Liver (tissue), 3 donors: ENCODE measurements around the gene LPAR3.

Experiments
- GABPA ChIP-seq, 2 donors: IDR thresholded peaks in 1 of 2; conservative IDR thresholded peaks in 1 of 2; 2 replicates each; pipeline ENCODE4 v1.6.1; 2016; ENCODE audit warnings: antibody characterized with exemption in 2 of 2, mild to moderate bottlenecking in 1 of 2, moderate library complexity in 1 of 2
- HNF4A ChIP-seq, 2 donors: conservative IDR thresholded peaks; 2 replicates each; pipeline ENCODE4 v1.6.1; 2016; ENCODE audit warnings: antibody characterized with exemption in 2 of 2, mild to moderate bottlenecking in 2 of 2
- JUND ChIP-seq, 2 donors: IDR thresholded peaks; 2 replicates each; pipeline ENCODE4 v1.6.1; 2016; ENCODE audit warnings: antibody characterized with exemption in 2 of 2
- RAD21 ChIP-seq, 2 donors: IDR thresholded peaks; 2 replicates each; pipeline ENCODE4 v1.6.1; 2016; ENCODE audit warnings: antibody characterized with exemption in 2 of 2, mild to moderate bottlenecking in 2 of 2
- SP1 ChIP-seq: IDR thresholded peaks from 2 replicates; pipeline ENCODE4 v1.6.1; 2018; ENCODE audit warnings: antibody characterized with exemption, mild to moderate bottlenecking
- YY1 ChIP-seq: IDR thresholded peaks from 2 replicates; pipeline ENCODE4 v1.6.1; 2016; ENCODE audit warnings: antibody characterized with exemption, mild to moderate bottlenecking
- ZBTB33 ChIP-seq: IDR thresholded peaks from 2 replicates; pipeline ENCODE4 v1.6.1; 2016; ENCODE audit warnings: antibody characterized with exemption
- TF ChIP-seq, protein P1 (sequence below): fragments of 150-350 bp; IDR thresholded peaks from 2 replicates; pipeline ENCODE4 v1.5.1; 2017; ENCODE audit warnings: improper control_type of control experiment, low read depth, low read length; ENCODE audit not compliant: missing input control
- TF ChIP-seq, protein P2 (sequence below): IDR thresholded peaks from 2 replicates; pipeline ENCODE4 v1.6.1; 2016; ENCODE audit warnings: antibody characterized with exemption, mild to moderate bottlenecking
- TF ChIP-seq, protein P3 (sequence below): IDR thresholded peaks from 2 replicates; pipeline ENCODE4 v1.6.1; 2016; ENCODE audit warnings: antibody characterized with exemption
- donor health status: healthy.
- donor health status: healthy.

GRCh38 chr1:84849357-84849975 is 43.5 kb downstream of the LPAR3 start:
- TF ChIP-seq, protein P1, sequence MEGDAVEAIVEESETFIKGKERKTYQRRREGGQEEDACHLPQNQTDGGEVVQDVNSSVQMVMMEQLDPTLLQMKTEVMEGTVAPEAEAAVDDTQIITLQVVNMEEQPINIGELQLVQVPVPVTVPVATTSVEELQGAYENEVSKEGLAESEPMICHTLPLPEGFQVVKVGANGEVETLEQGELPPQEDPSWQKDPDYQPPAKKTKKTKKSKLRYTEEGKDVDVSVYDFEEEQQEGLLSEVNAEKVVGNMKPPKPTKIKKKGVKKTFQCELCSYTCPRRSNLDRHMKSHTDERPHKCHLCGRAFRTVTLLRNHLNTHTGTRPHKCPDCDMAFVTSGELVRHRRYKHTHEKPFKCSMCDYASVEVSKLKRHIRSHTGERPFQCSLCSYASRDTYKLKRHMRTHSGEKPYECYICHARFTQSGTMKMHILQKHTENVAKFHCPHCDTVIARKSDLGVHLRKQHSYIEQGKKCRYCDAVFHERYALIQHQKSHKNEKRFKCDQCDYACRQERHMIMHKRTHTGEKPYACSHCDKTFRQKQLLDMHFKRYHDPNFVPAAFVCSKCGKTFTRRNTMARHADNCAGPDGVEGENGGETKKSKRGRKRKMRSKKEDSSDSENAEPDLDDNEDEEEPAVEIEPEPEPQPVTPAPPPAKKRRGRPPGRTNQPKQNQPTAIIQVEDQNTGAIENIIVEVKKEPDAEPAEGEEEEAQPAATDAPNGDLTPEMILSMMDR, result no peak
- no peak for TF ChIP-seq JUND (IDR thresholded peaks at IDR 0.05)
- no peak for TF ChIP-seq SP1
- no peak for TF ChIP-seq GABPA (IDR thresholded peaks at IDR 0.05 in 1 of 2, conservative IDR thresholded peaks at IDR 0.05 in 1 of 2)
- no peak for TF ChIP-seq YY1
- no peak for TF ChIP-seq RAD21 (IDR thresholded peaks at IDR 0.05)
- TF ChIP-seq, protein P2, sequence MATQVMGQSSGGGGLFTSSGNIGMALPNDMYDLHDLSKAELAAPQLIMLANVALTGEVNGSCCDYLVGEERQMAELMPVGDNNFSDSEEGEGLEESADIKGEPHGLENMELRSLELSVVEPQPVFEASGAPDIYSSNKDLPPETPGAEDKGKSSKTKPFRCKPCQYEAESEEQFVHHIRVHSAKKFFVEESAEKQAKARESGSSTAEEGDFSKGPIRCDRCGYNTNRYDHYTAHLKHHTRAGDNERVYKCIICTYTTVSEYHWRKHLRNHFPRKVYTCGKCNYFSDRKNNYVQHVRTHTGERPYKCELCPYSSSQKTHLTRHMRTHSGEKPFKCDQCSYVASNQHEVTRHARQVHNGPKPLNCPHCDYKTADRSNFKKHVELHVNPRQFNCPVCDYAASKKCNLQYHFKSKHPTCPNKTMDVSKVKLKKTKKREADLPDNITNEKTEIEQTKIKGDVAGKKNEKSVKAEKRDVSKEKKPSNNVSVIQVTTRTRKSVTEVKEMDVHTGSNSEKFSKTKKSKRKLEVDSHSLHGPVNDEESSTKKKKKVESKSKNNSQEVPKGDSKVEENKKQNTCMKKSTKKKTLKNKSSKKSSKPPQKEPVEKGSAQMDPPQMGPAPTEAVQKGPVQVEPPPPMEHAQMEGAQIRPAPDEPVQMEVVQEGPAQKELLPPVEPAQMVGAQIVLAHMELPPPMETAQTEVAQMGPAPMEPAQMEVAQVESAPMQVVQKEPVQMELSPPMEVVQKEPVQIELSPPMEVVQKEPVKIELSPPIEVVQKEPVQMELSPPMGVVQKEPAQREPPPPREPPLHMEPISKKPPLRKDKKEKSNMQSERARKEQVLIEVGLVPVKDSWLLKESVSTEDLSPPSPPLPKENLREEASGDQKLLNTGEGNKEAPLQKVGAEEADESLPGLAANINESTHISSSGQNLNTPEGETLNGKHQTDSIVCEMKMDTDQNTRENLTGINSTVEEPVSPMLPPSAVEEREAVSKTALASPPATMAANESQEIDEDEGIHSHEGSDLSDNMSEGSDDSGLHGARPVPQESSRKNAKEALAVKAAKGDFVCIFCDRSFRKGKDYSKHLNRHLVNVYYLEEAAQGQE, result no peak
- TF ChIP-seq, protein P3, sequence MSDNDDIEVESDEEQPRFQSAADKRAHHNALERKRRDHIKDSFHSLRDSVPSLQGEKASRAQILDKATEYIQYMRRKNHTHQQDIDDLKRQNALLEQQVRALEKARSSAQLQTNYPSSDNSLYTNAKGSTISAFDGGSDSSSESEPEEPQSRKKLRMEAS, result no peak
- no peak for TF ChIP-seq HNF4A (conservative IDR thresholded peaks at IDR 0.05)
- TF ChIP-seq ZBTB33, result no peak
